ENCODE results near the gene ELFN1. TPM values are rescaled to one million over a fixed set of nuclear protein-coding genes. Genes with fewer than 3 reads are reported as not detected.

The ELFN1 gene
- total and polyA plus RNA-seq, 9 of the 15 experiments (the other 6 are each of a cell fraction or from before 2014, with no cell fraction given), result 0.04 to 0.64 (median 0.18) TPM; not detected in 2

- TF ChIP-seq ZNF407 (IDR thresholded peaks at IDR 0.05; ENCODE audit: low read depth) (no peak), GATAD2B (IDR thresholded peaks at IDR 0.05; ENCODE audit: borderline replicate concordance) (no peak), THAP12 (CRISPR knock-in tag; IDR thresholded peaks at IDR 0.05) (no peak), RBM34 (IDR thresholded peaks at IDR 0.05; ENCODE audit: borderline replicate concordance, insufficient read depth, low read length) (no peak), ARID2 (IDR thresholded peaks at IDR 0.05) (no peak), RERE (CRISPR knock-in tag; IDR thresholded peaks at IDR 0.05; ENCODE audit: borderline replicate concordance) (no peak), NONO (IDR thresholded peaks at IDR 0.05; ENCODE audit: low read depth in 2 of 2, low read length in 1 of 2) (no peak), SMARCA4 (IDR thresholded peaks at IDR 0.05) (no peak), NR2C2 (CRISPR knock-in tag; IDR thresholded peaks at IDR 0.05) (no peak), NR2C2 (tag; IDR thresholded peaks at IDR 0.05) (no peak), ZNF707 (CRISPR knock-in tag; conservative IDR thresholded peaks at IDR 0.05) (no peak)
These were observed 72.7 kb downstream of the ELFN1 start (continued) for GRCh38 chr7:1742555-1743303.
